GM12878 (cell line): Measurements from ENCODE around the gene RAB40B. TPM values are rescaled to one million over a fixed set of nuclear protein-coding genes. Genes with fewer than 3 reads are reported as not detected.
A peak's percentile ranks its signal among the peaks of the same experiment; 100 is the strongest.

Source experiments
- BRCA1 ChIP-seq: IDR thresholded peaks from 2 replicates; pipeline ENCODE4 v1.6.1; 2011; ENCODE audit warnings: low read depth, low read length, improper control_type of control experiment
- FOXK2 ChIP-seq: fragments of 450-650 bp; IDR thresholded peaks from 2 replicates; pipeline ENCODE4 v1.6.1; 2017; ENCODE audit warnings: mild to moderate bottlenecking, moderate library complexity
- KAT2A ChIP-seq: conservative IDR thresholded peaks from 2 replicates; pipeline ENCODE4 v1.6.1; 2011; ENCODE audit warnings: low read depth, low read length; ENCODE audit not compliant: control insufficient read depth
- LARP7 ChIP-seq: fragments of 450-650 bp; IDR thresholded peaks from 2 replicates; pipeline ENCODE4 v1.6.1; 2017; ENCODE audit warnings: mild to moderate bottlenecking
- MYB ChIP-seq: fragments of 150-350 bp; IDR thresholded peaks from 2 replicates; pipeline ENCODE4 v1.6.1; 2014; ENCODE audit warnings: mild to moderate bottlenecking, low read depth, low read length, borderline replicate concordance
- NR2C2 ChIP-seq: IDR thresholded peaks from 2 replicates; pipeline ENCODE4 v1.6.1; 2011; ENCODE audit warnings: borderline replicate concordance, low read depth; ENCODE audit not compliant: control insufficient read depth, insufficient read length
- NR2F1 ChIP-seq: fragments of 450-650 bp; conservative IDR thresholded peaks from 2 replicates; pipeline ENCODE4 v1.6.1; 2017; ENCODE audit warnings: mild to moderate bottlenecking
- NRF1 ChIP-seq: conservative IDR thresholded peaks from 2 replicates; pipeline ENCODE4 v1.6.1; 2011; ENCODE audit warnings: mild to moderate bottlenecking, low read depth, low read length, improper control_type of control experiment
- POLR2AphosphoS2 ChIP-seq: IDR thresholded peaks from 2 replicates; pipeline ENCODE4 v1.6.1; 2011; ENCODE audit warnings: low read depth, mild to moderate bottlenecking, low read length, improper control_type of control experiment, moderate library complexity
- POU2F2 ChIP-seq: IDR thresholded peaks from 3 replicates; pipeline ENCODE4 v1.6.1; 2011; ENCODE audit warnings: low read depth, mild to moderate bottlenecking, low read length, borderline replicate concordance
- RFX5 ChIP-seq: IDR thresholded peaks from 2 replicates; pipeline ENCODE4 v1.6.1; 2011; ENCODE audit warnings: low read depth, low read length, improper control_type of control experiment
- RUNX3 ChIP-seq: IDR thresholded peaks from 2 replicates; pipeline ENCODE4 v1.6.1; 2012; ENCODE audit warnings: low read length, inconsistent platforms
- TCF7 ChIP-seq: IDR thresholded peaks from 2 replicates; pipeline ENCODE4 v1.6.1; 2014; ENCODE audit warnings: antibody characterized with exemption, borderline replicate concordance
- ZNF217 ChIP-seq: fragments of 450-650 bp; IDR thresholded peaks from 2 replicates; pipeline ENCODE4 v1.6.1; 2017; ENCODE audit warnings: antibody characterized with exemption, mild to moderate bottlenecking
- ZNF24 ChIP-seq: fragments of 450-650 bp; IDR thresholded peaks from 2 replicates; pipeline ENCODE4 v1.6.1; 2017; ENCODE audit warnings: antibody characterized with exemption, mild to moderate bottlenecking
- ZNF622 ChIP-seq: fragments of 450-650 bp; IDR thresholded peaks from 2 replicates; pipeline ENCODE4 v1.6.1; 2017; ENCODE audit warnings: mild to moderate bottlenecking, inconsistent platforms
- ZSCAN29 ChIP-seq: fragments of 450-650 bp; IDR thresholded peaks from 2 replicates; pipeline ENCODE4 v1.6.1; 2017; ENCODE audit warnings: mild to moderate bottlenecking, moderate library complexity
- polyA plus RNA-seq, 11 experiments: library from polyadenylated mRNA; depleted of rRNA in 4 of 11; unstranded in 6 of 11; stranded (reverse) in 5 of 11; fragments of >200 nt; fragmentation: Nextera tagmentation in 4 of 11; fragmentation: Illumina TruSeq in 1 of 11; extraction: Ambion mirVana in 4 of 11; extraction: Trizol in 1 of 11; gene quantifications; 1 replicate in 1 of 11; 2 replicates in 10 of 11; pipeline versions ENCODE4 v1.2.1 to v1.2.3, GENCODE V29; 2011 to 2016; ENCODE audit warnings: inconsistent platforms in 2 of 11, missing spikeins in 2 of 11, low read depth in 1 of 11
- total RNA-seq, 4 experiments: library from RNA; depleted of rRNA in 3 of 4; stranded (reverse); fragments of >200 nt in 3 of 4; fragmentation: Illumina TruSeq in 1 of 4; extraction: Trizol in 1 of 4; gene quantifications; 2 replicates each; pipeline versions ENCODE4 v1.2.1 to v1.2.3, GENCODE V29; 2013 to 2021
- TF ChIP-seq, protein P1 (sequence below): fragments of 450-650 bp; IDR thresholded peaks from 2 replicates; pipeline ENCODE4 v1.6.1; 2017; ENCODE audit warnings: mild to moderate bottlenecking, moderate library complexity
- TF ChIP-seq, protein P2 (sequence below): IDR thresholded peaks from 2 replicates; pipeline ENCODE4 v1.6.1; 2012; ENCODE audit warnings: low read depth, low read length, improper control_type of control experiment
- TF ChIP-seq, protein P3 (sequence below): fragments of 450-650 bp; IDR thresholded peaks from 2 replicates; pipeline ENCODE4 v1.6.1; 2017; ENCODE audit warnings: low read depth, mild to moderate bottlenecking, moderate library complexity
- TF ChIP-seq, protein P4 (sequence below): fragments of 450-650 bp; IDR thresholded peaks from 2 replicates; pipeline ENCODE4 v1.6.1; 2017; ENCODE audit warnings: borderline replicate concordance
- TF ChIP-seq, protein P5 (sequence below): IDR thresholded peaks from 2 replicates; pipeline ENCODE4 v1.6.1; 2011; ENCODE audit warnings: borderline replicate concordance, low read depth, mild to moderate bottlenecking, moderate library complexity, mixed read lengths, low read length; ENCODE audit not compliant: insufficient read depth; ENCODE audit errors: extremely low read length

The RAB40B gene
- total and polyA plus RNA-seq, 10 of the 15 experiments (the other 5 are each of a cell fraction or from before 2014, with no cell fraction given): 0.06 to 2.8 (median 1.4) TPM

DNA sequence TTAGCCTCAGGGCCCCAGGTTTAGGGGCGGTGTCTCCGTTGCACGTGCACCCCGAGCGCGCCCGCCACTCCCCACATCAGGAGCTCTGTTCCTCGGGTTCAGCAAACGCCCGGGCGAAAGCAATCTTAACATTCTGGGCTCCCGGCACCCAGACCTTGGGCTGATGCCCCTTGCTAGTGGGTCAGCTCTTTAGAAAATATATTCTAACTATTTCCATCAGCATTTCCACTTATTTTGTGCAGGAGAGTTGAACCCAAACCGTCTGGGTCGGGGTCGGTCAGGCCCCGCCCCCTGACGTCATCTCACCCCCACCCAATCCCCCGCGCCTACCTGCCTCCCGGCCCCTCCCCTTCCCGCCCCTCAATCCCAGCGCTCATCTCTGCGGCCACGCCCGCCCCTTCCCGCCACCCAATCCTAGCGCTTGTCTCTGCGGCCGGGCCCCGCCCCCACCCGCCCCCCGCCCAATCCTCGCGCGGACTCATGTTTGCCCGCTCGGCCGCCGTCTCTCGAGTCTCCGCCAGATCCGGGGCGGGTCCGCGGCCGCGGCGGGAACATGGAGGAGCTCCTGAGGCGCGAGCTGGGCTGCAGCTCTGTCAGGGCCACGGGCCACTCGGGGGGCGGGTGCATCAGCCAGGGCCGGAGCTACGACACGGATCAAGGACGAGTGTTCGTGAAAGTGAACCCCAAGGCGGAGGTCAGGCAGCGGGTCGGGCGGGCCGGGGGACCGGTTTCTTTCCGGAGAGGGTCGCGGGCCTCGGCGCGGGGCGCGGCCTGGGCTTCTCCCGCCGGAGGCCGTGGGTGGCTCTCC, 17.9 kb upstream of the RAB40B start, which contains the start of gene FN3KRP (continued):
- TF ChIP-seq, protein P1, sequence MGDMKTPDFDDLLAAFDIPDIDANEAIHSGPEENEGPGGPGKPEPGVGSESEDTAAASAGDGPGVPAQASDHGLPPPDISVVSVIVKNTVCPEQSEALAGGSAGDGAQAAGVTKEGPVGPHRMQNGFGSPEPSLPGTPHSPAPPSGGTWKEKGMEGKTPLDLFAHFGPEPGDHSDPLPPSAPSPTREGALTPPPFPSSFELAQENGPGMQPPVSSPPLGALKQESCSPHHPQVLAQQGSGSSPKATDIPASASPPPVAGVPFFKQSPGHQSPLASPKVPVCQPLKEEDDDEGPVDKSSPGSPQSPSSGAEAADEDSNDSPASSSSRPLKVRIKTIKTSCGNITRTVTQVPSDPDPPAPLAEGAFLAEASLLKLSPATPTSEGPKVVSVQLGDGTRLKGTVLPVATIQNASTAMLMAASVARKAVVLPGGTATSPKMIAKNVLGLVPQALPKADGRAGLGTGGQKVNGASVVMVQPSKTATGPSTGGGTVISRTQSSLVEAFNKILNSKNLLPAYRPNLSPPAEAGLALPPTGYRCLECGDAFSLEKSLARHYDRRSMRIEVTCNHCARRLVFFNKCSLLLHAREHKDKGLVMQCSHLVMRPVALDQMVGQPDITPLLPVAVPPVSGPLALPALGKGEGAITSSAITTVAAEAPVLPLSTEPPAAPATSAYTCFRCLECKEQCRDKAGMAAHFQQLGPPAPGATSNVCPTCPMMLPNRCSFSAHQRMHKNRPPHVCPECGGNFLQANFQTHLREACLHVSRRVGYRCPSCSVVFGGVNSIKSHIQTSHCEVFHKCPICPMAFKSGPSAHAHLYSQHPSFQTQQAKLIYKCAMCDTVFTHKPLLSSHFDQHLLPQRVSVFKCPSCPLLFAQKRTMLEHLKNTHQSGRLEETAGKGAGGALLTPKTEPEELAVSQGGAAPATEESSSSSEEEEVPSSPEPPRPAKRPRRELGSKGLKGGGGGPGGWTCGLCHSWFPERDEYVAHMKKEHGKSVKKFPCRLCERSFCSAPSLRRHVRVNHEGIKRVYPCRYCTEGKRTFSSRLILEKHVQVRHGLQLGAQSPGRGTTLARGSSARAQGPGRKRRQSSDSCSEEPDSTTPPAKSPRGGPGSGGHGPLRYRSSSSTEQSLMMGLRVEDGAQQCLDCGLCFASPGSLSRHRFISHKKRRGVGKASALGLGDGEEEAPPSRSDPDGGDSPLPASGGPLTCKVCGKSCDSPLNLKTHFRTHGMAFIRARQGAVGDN: no peak
- no peak for TF ChIP-seq ZNF622
- no peak for TF ChIP-seq ZNF217
- TF ChIP-seq NR2F1: no peak; the same call in 1 of the 2 replicates
- no peak for TF ChIP-seq ZNF24
- TF ChIP-seq, protein P2, sequence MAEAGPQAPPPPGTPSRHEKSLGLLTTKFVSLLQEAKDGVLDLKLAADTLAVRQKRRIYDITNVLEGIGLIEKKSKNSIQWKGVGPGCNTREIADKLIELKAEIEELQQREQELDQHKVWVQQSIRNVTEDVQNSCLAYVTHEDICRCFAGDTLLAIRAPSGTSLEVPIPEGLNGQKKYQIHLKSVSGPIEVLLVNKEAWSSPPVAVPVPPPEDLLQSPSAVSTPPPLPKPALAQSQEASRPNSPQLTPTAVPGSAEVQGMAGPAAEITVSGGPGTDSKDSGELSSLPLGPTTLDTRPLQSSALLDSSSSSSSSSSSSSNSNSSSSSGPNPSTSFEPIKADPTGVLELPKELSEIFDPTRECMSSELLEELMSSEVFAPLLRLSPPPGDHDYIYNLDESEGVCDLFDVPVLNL: peak; percentile 79
- peak; percentile 30; the same call in 1 of the 3 replicates for TF ChIP-seq POU2F2
- no peak for TF ChIP-seq FOXK2
- TF ChIP-seq ZSCAN29: no peak
- TF ChIP-seq RFX5: no peak
- TF ChIP-seq RUNX3: 0 out of 2 replicates have a peak, but pooled peaks have one; percentile 1
- TF ChIP-seq NRF1: no peak
- no peak for TF ChIP-seq POLR2AphosphoS2
- TF ChIP-seq, protein P3, sequence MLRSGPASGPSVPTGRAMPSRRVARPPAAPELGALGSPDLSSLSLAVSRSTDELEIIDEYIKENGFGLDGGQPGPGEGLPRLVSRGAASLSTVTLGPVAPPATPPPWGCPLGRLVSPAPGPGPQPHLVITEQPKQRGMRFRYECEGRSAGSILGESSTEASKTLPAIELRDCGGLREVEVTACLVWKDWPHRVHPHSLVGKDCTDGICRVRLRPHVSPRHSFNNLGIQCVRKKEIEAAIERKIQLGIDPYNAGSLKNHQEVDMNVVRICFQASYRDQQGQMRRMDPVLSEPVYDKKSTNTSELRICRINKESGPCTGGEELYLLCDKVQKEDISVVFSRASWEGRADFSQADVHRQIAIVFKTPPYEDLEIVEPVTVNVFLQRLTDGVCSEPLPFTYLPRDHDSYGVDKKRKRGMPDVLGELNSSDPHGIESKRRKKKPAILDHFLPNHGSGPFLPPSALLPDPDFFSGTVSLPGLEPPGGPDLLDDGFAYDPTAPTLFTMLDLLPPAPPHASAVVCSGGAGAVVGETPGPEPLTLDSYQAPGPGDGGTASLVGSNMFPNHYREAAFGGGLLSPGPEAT: peak; percentile 73
- TF ChIP-seq TCF7: no peak
- TF ChIP-seq, protein P4, sequence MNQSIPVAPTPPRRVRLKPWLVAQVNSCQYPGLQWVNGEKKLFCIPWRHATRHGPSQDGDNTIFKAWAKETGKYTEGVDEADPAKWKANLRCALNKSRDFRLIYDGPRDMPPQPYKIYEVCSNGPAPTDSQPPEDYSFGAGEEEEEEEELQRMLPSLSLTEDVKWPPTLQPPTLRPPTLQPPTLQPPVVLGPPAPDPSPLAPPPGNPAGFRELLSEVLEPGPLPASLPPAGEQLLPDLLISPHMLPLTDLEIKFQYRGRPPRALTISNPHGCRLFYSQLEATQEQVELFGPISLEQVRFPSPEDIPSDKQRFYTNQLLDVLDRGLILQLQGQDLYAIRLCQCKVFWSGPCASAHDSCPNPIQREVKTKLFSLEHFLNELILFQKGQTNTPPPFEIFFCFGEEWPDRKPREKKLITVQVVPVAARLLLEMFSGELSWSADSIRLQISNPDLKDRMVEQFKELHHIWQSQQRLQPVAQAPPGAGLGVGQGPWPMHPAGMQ: no peak
- TF ChIP-seq KAT2A: no peak
- no peak for TF ChIP-seq NR2C2
- TF ChIP-seq, protein P5, sequence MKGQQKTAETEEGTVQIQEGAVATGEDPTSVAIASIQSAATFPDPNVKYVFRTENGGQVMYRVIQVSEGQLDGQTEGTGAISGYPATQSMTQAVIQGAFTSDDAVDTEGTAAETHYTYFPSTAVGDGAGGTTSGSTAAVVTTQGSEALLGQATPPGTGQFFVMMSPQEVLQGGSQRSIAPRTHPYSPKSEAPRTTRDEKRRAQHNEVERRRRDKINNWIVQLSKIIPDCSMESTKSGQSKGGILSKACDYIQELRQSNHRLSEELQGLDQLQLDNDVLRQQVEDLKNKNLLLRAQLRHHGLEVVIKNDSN: no peak
- TF ChIP-seq LARP7: no peak
- TF ChIP-seq MYB: no peak
- no peak for TF ChIP-seq BRCA1
